Measurements from ENCODE around the gene VPS35. TPM values are rescaled to one million over a fixed set of nuclear protein-coding genes. Genes with fewer than 3 reads are reported as not detected.
A peak's percentile ranks its signal among the peaks of the same experiment; 100 is the strongest.

Gene VPS35
- total and polyA plus RNA-seq, 8 donors, result 17.9 to 159 (median 44.9) TPM

DNA sequence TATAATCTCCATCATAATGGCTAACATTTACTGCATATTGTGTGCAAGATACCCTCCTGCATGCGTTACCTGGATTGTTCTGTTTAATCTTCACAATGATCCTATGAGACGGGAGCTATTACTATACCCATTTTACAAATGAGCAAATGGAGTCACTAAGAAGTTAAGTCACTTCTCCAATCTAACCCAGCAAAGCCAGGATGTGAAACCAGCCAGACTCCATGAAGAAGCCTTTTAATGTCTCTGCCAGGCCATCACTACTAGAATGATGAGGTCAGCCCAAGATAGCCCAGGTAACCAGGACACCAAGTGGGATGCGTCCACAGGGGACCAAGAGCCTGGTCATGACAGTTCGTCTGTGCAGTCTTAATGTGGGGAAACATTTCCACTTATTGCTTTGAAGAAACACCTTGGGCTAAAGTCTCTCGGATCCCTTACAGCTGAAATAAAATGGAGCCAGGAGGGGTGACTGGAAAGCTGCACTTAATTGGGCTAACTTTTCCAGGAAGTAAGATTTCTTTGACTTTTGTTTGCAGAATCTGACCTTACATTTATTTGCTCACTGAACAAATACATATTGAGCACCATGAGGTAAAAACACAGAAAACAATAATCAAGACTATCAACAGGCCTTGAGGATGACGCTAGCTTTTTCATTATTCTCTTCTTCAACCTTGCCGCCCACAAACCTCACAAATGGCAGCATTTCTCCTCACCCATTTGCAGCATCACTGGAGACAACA is 66.9 kb downstream of the VPS35 start:
- intact Hi-C loops (cut with DNase I; ENCODE audit: low total_unique reads), result no loop called here
- Histone ChIP-seq H3K27me3 (no peaks in the 10 kb centered on the region), H3K4me3 (no peak overlapping the region), H3K4me1 (peaks cover 6 to 18% (median 15%) of the 10 kb centered on the region in 4 donors), H3K27ac (no peak overlapping the region), H3K9me3 (no peaks in the 10 kb centered on the region), H3K36me3 (no peaks in the 10 kb centered on the region)
- 77 to 89% (median 85%) methylated on average over 7 of the region's 7 CpGs for WGBS, 5 donors
- DNase-seq, result no peak
- no peak for TF ChIP-seq EP300 (IDR thresholded peaks at IDR 0.05)
- TF ChIP-seq POLR2A (IDR thresholded peaks at IDR 0.05), result no peak
- TF ChIP-seq, protein P1, sequence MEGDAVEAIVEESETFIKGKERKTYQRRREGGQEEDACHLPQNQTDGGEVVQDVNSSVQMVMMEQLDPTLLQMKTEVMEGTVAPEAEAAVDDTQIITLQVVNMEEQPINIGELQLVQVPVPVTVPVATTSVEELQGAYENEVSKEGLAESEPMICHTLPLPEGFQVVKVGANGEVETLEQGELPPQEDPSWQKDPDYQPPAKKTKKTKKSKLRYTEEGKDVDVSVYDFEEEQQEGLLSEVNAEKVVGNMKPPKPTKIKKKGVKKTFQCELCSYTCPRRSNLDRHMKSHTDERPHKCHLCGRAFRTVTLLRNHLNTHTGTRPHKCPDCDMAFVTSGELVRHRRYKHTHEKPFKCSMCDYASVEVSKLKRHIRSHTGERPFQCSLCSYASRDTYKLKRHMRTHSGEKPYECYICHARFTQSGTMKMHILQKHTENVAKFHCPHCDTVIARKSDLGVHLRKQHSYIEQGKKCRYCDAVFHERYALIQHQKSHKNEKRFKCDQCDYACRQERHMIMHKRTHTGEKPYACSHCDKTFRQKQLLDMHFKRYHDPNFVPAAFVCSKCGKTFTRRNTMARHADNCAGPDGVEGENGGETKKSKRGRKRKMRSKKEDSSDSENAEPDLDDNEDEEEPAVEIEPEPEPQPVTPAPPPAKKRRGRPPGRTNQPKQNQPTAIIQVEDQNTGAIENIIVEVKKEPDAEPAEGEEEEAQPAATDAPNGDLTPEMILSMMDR (IDR thresholded peaks at IDR 0.05), result no peak
- no peak for TF ChIP-seq POLR2AphosphoS5 (IDR thresholded peaks at IDR 0.05)

DNA sequence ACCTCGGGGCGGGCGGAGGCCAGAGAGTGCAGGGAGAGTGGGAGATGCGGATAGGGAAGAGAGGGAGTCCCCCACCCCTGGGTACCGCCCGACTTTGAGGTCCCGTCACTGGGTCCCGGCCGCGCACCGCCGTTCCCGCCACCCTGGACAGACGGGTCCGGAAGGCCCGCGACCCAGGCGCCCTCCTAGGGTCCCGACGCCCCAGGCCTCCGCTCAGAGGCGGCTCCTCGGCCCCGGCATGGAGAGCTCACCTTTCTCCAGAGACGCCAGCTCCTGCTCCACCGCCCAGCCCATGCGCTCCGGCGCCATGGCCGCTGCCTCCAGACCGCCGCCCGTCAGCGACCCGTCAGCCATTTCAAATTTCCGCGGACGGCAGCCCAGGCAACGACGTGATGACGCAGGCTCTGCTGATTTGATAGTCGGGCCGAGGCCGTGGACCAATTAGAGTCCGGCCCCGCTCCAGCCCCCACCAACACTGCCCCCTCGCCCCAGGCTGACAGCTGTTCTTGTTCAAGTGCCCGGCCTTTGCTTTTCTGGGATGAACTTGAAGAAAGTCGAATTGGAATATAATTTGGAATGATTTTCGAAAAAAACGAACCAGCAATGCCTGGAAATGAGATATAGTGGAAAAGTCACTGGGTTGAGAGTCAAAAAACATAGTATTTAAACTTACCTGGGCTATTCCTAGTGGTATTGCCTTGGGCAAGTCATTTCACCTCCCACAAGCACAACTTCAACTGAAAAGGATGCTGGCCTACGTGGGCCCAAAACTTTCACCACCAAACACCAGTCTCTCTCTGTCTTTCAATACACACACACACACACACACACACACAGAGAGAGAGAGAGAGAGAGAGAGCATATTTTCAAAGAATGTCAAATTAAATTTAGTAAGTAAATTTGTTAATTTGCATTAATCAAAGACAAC is 67.7 kb downstream of the VPS35 start, which contains the start of gene SHCBP1:
Gene SHCBP1, minus strand, starts transcription at position 374 of the 928 bp plus-strand sequence. Its CDS starts 20 bp downstream, at position 354.
- Histone ChIP-seq H3K27ac (peak within 1 kb of the TSS in 1 of 5 donors; percentile 40), H3K4me1 (peaks cover 6 to 18% (median 15%) of the 10 kb centered on the region in 4 donors), H3K36me3 (peaks cover 0 to 5% (median 0%) of the 10 kb centered on the region in 4 donors), H3K9me3 (no peaks in the 10 kb centered on the region), H3K4me3 (peak within 1 kb of the TSS; percentile 52 to 91 (median 62)), H3K27me3 (no peaks in the 10 kb centered on the region)
- DNase-seq, result peak; percentile 76 to 96
- TF ChIP-seq EP300 (IDR thresholded peaks at IDR 0.05), result no peak
- peak in 1 of 3 donors; percentile 16 for TF ChIP-seq POLR2AphosphoS5 (IDR thresholded peaks at IDR 0.05)
- 1 to 2% (median 1%) methylated on average over 30 to 52 of the region's 52 CpGs for WGBS, 5 donors
- intact Hi-C loops (cut with DNase I; ENCODE audit: low total_unique reads), result no loop called here

DNA sequence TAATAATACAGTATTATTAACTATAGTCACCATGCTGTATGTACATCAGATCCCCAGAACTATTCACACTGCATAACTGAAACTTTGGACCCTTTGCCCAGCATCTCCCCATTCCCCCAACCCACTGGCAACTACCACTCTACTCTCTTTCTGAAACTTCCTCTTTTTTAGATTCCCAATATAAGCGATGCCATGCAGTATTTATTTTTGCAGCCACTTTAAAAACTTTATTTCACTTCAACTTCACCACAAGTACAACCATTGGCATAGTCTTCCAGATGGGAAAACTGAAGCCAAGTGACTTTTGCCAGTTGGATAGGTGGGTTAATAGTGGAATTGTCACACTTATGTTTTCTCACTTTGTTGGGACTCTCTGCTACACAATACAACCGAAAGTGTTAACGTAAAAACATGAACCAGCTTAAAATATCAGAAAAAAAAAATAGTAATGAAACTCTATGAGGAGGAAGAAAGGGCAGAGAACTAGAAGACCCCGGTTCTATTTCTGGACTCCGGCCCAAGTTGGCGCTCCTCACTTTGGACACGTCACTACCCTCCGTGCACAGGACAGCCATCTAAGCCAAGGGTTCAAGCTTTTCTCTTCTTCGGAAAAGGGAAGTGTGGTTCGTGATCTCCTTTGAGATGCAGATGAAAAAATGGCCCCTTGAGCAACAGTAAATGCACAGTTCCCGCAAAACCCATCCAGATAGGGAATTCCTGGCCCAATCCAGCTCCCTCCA is 68.5 kb downstream of the VPS35 start:
- peaks cover 0 to 9% (median 0%) of the 10 kb centered on the region in 4 donors for H3K36me3 ChIP-seq
- H3K27me3 ChIP-seq, result no peaks in the 10 kb centered on the region
- DNase-seq, result peak in 1 of 2 donors; percentile 40
- peak overlapping the region; percentile 52 to 91 (median 62) for H3K4me3 ChIP-seq
- no peaks in the 10 kb centered on the region for H3K9me3 ChIP-seq
- no peak for TF ChIP-seq POLR2A (IDR thresholded peaks at IDR 0.05)
- no peak for TF ChIP-seq POLR2AphosphoS5 (IDR thresholded peaks at IDR 0.05)
- TF ChIP-seq, protein P1 (IDR thresholded peaks at IDR 0.05), result no peak
- no peak for TF ChIP-seq EP300 (IDR thresholded peaks at IDR 0.05)
- peaks cover 6 to 18% (median 15%) of the 10 kb centered on the region in 4 donors for H3K4me1 ChIP-seq
- peak overlapping the region in 1 of 5 donors; percentile 40 for H3K27ac ChIP-seq
- 3 to 6% (median 6%) methylated on average over 11 of the region's 11 CpGs for WGBS, 5 donors
- intact Hi-C loops (cut with DNase I; ENCODE audit: low total_unique reads), result no loop called here

DNA sequence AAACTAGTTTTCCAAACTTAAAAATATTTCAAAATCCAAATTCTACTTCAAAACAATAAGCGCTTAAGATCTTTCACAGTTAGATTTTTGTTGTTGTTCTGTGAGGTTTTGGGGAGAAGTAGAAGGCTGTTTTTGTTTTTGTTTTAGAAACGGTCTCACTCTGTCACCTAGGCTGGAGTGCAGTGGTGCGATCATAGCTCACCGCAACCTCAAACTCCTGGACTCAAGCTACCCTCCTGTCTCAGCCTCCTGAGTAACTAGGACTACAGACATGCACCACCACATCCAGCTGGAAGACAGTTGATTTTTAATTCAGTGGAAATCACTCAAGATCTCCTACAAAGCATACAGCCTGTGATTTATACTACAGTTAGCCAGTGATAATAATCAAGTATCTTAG is 70.5 kb downstream of the VPS35 start:
- peaks cover 0 to 9% (median 0%) of the 10 kb centered on the region in 4 donors for H3K36me3 ChIP-seq
- peaks cover 6 to 18% (median 15%) of the 10 kb centered on the region in 4 donors for H3K4me1 ChIP-seq
- TF ChIP-seq, protein P1 (IDR thresholded peaks at IDR 0.05), result no peak
- no peaks in the 10 kb centered on the region for H3K9me3 ChIP-seq
- no peak for DNase-seq
- WGBS, 5 donors, result 86 to 95% (median 93%) methylated on average over 4 of the region's 4 CpGs
- no peak overlapping the region for H3K27ac ChIP-seq
- intact Hi-C loops (cut with DNase I; ENCODE audit: low total_unique reads), result no loop called here
- H3K4me3 ChIP-seq, result no peak overlapping the region
- H3K27me3 ChIP-seq, result no peaks in the 10 kb centered on the region
